ENCODE measurements around the gene POGLUT2.

Gene POGLUT2

GRCh38 chr13:102768909-102769308, 29.9 kb downstream of the POGLUT2 start:
- no peak for TF ChIP-seq CTCF (IDR thresholded peaks at IDR 0.05; ENCODE audit: control insufficient read depth, extremely low read depth, insufficient read depth)
- H3K4me3 ChIP-seq (ENCODE audit: low read depth, low read length), result no peak overlapping the region
- no peak for DNase-seq (ENCODE audit: low read depth)

GRCh38 chr13:102763741-102764140, 35.0 kb downstream of the POGLUT2 start:
- DNase-seq (ENCODE audit: low read depth), result no peak
- TF ChIP-seq CTCF (IDR thresholded peaks at IDR 0.05; ENCODE audit: control insufficient read depth, extremely low read depth, insufficient read depth), result no peak
- H3K4me3 ChIP-seq (ENCODE audit: low read depth, low read length), result no peak overlapping the region

GRCh38 chr13:102761071-102761470, 37.7 kb downstream of the POGLUT2 start:
- DNase-seq (ENCODE audit: low read depth), result no peak
- TF ChIP-seq CTCF (IDR thresholded peaks at IDR 0.05; ENCODE audit: control insufficient read depth, extremely low read depth, insufficient read depth), result no peak
- no peak overlapping the region for H3K4me3 ChIP-seq (ENCODE audit: low read depth, low read length)

GRCh38 chr13:102758842-102759241, 39.9 kb downstream of the POGLUT2 start:
- DNase-seq (ENCODE audit: low read depth), result no peak
- TF ChIP-seq CTCF (IDR thresholded peaks at IDR 0.05; ENCODE audit: control insufficient read depth, extremely low read depth, insufficient read depth), result no peak

GRCh38 chr13:102757006-102757405, 41.8 kb downstream of the POGLUT2 start:
- TF ChIP-seq CTCF (IDR thresholded peaks at IDR 0.05; ENCODE audit: control insufficient read depth, extremely low read depth, insufficient read depth), result no peak
- no peak for DNase-seq (ENCODE audit: low read depth)

More at GRCh38 chr13:102758842-102759241, 39.9 kb downstream of the POGLUT2 start:
- H3K4me3 ChIP-seq (ENCODE audit: low read depth, low read length), result no peak overlapping the region

GRCh38 chr13:102751886-102752285, 46.9 kb downstream of the POGLUT2 start:
- TF ChIP-seq CTCF (IDR thresholded peaks at IDR 0.05; ENCODE audit: control insufficient read depth, extremely low read depth, insufficient read depth), result no peak
- no peak overlapping the region for H3K4me3 ChIP-seq (ENCODE audit: low read depth, low read length)
- DNase-seq (ENCODE audit: low read depth), result no peak

More at GRCh38 chr13:102757006-102757405, 41.8 kb downstream of the POGLUT2 start:
- no peak overlapping the region for H3K4me3 ChIP-seq (ENCODE audit: low read depth, low read length)

GRCh38 chr13:102742506-102742905, 56.3 kb downstream of the POGLUT2 start:
- TF ChIP-seq CTCF (IDR thresholded peaks at IDR 0.05; ENCODE audit: control insufficient read depth, extremely low read depth, insufficient read depth), result no peak
- H3K4me3 ChIP-seq (ENCODE audit: low read depth, low read length), result no peak overlapping the region

More at GRCh38 chr13:102742506-102742905, 56.3 kb downstream of the POGLUT2 start:
- no peak for DNase-seq (ENCODE audit: low read depth)

Measured in LNCaP clone FGC (cell line).